ENCODE data around the gene MALSU1.
"Not testable (repeated sequence)": the region's sequence is repeated elsewhere in the genome, so short reads cannot be mapped to it uniquely, and the experiment has no call there.

MALSU1 gene

GRCh38 chr7:23285657-23286646 is 13.2 kb upstream of the MALSU1 start:
- no peak for DNase-seq (ENCODE audit: low read depth)

GRCh38 chr7:23287612-23288011 is 11.5 kb upstream of the MALSU1 start:
- DNase-seq (ENCODE audit: low read depth) = no peak

GRCh38 chr7:23290993-23291392 is 8.1 kb upstream of the MALSU1 start:
- no peak for DNase-seq (ENCODE audit: low read depth)

GRCh38 chr7:23291957-23292560 is 7.1 kb upstream of the MALSU1 start:
- no peak for DNase-seq (ENCODE audit: low read depth)

GRCh38 chr7:23292623-23293022 is 6.5 kb upstream of the MALSU1 start:
- no peak for DNase-seq (ENCODE audit: low read depth)

GRCh38 chr7:23293500-23294073 is 5.6 kb upstream of the MALSU1 start:
- no peak for DNase-seq (ENCODE audit: low read depth)

- no peak for DNase-seq (ENCODE audit: low read depth)
Measured at GRCh38 chr7:23294549-23295400, 4.4 kb upstream of the MALSU1 start.

DNA sequence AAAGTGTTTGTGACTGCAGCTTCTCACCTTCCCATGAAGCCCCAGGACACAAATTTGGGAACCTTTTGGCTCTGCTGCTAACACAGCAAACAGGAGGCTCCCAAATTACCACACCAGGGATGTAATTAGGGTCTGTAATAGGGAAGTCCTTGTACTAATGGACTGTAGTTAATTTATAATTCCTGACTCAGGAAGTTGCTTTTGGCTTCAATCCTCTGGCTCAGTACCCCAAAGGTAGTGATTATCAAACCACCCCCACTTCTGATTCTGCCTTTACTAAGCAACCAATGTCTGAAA is 3.8 kb upstream of the MALSU1 start:
- no peak for DNase-seq (ENCODE audit: low read depth)

GRCh38 chr7:23298141-23298881 is 828 bp upstream of the MALSU1 start:
- no peak for DNase-seq (ENCODE audit: low read depth)

DNA sequence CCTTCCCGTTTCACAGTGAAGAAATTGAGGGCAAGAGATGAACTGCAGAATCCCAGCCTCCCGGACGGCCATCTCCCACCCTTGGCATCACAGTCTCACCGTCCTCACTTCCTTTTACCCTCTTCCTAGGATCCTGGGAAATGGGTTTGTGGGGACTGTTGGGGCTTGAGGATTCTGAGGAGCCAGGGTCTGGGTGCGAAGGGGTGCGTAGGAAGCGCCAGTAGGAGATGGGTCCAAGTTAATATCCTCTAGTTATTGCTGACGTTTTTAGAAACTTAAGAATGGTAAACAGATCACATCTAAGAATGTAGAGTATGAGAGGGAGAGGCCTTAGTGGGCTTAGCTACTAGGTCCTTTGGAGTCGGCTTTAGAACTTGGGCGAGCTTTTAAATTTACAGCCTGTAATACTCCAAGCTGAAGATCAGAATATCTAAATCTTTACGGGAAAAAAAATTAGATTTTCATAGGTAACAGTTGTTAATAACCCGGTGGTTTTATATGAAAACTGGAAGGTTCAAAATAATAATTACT is 696 bp downstream of the MALSU1 start:
- no peak for DNase-seq (ENCODE audit: low read depth)

DNA sequence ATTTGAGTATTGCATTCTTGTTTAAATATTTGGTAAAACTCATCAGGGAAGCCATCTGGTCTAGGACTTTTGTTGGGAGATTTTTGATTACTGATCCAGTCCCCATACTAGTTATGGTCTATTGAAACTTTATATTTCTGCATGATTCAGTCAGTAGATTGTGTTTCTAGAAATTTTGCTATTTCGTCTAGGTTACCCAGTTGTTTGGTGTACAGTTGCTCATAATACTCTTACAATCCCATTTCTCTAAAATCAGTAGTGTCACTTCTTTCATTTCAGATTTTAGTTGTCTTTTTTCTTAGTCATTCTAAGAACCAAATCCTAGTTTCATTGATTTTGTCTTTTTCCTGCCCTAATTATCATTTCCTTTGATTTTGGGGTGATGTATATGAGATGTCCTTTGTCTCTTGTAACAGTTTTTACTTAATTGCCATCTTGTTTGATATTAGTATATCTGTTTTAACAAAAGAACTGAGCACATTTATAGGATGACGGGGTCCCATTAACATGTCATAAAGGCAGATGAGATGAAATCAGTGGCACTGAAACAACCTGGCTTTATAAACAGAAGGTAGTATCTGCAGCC is 7.9 kb downstream of the MALSU1 start:
- DNase-seq (ENCODE audit: low read depth) = no peak

DNA sequence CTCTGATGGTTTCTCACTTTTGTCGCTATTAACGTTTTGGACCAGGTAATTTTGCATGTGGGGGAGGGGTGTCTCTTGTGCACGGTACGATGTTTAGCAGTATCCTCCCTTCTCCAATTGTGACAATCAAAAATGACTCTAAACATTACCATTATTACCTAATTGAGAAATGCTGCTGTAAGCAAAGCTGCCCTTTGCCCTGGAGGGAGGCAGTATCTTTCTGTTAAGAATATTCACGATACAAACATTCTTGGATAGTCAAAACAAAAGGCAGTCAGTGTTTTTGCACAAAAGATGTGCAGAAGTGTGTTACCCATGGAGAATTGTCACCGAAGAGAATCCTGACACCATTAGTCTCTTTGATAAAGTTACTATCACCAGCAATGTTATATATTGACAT is 9.6 kb downstream of the MALSU1 start:
- no peak for DNase-seq (ENCODE audit: low read depth)

DNA sequence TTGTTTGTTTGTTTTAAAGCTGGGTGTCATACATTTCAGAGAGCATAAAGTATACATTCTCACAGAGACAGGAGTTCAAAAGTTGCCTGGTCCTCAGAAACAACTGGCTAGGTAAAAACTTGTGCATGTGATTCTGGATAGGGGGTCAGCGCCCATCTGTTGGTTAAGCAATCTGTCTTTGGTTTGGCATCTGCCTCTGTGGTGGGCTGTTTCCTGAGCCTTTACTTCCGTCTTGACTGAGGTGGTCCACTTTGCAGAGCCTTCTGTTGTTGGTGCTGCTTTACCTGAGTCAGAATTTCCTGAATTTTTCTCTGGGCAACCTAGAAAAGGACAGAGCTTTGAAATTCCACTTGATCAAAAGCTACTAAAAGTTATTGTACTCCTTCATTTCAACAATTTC is 13.0 kb downstream of the MALSU1 start:
- DNase-seq (ENCODE audit: low read depth) = not testable (repeated sequence)

DNA sequence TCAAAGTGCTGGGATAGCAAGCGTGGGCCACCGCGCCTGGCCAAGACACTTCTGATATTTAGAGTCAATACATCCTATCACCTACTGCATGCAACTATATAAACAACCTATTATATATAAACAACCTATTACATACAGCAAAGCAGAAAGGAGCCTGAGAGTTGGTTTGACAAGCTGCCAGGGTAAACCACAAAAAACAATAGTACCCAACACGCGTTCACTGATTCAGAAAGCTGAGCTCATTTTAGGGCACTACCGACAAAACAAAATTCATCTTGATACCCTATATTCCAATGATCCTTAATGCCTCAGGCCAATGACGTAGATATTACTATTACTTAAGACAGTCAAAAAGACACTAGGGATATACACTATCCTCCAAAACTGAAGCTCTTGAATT is 16.2 kb downstream of the MALSU1 start:
- no peak for DNase-seq (ENCODE audit: low read depth)

GRCh38 chr7:23331132-23331531 is 32.0 kb downstream of the MALSU1 start:
- DNase-seq (ENCODE audit: low read depth) = no peak

DNA sequence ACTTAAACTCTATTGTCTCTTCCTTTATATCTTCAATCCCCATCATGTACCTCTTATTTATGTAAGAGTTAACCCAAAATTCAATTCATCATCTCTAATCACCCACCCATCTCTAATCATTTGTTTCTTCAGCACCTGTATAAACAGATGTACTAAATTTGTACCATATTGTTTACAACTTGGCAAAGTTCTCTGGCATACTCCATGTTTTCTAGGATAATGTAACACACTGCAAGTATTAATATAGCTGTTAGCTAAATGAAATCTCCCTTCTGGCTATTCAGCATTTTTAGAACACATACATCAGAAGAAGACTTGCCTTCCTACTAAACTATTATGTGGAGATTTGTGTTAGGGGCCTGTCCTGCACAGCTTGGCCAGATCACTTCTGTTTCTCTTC is 33.1 kb downstream of the MALSU1 start:
- no peak for DNase-seq (ENCODE audit: low read depth)

DNA sequence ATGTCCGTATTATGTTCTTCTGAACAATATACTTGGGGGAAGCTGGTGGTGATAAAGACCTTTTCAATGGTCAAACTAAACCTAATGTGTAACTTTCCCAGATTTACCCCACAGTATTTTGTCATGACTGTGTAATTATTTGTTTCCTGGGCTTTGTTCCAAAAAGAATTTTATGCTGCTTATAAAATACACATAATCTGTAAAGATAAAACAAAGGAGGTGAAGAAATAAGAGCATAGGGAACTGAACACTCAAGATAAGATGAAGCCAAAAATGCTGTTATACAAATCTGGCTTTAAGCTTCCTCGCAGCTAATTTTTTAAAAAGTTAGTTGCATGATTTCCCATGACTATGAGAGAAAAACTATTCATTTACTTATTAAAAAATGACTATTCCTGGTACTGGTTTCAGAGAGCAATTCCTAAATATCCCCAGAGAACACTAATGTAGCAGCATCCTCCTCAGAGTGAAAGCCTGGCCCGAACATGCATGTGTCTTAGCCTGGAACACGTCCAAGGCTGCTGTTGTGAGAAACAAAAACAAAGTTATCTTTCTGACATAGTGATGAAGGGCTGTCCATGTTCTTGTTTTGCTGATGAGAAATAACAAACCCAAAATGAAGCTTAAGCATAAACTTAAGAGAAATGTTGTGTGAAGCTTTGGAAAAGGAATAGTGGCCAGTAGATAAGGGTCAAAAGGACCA is 33.9 kb downstream of the MALSU1 start:
- DNase-seq (ENCODE audit: low read depth) = no peak

- DNase-seq (ENCODE audit: low read depth) = no peak
Measured at GRCh38 chr7:23333671-23334246, 34.6 kb downstream of the MALSU1 start.

- DNase-seq (ENCODE audit: low read depth) = no peak
Measured at GRCh38 chr7:23334482-23335056, 35.4 kb downstream of the MALSU1 start.

DNA sequence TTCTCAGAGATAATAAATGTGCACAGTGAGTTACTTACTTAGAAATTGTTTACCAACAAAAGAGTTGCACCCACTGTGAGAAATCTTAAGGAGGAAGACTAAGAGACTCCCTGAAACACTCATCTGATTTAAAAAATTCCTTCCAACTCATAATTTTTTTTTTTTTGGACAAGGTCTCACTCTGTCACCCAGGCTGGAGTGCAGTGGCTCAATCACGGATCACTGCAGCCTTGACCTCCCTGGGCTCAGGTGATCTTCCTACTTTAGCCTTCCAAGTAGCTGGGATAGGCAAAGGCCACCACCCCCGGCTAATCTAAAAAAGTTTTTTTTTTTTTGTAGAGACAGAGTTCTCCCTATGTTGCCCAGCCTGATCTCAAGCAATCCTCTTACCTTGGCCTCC is 36.0 kb downstream of the MALSU1 start:
- DNase-seq (ENCODE audit: low read depth) = no peak
